Measurements from ENCODE around the gene CHAC2. TPM values are rescaled to one million over a fixed set of nuclear protein-coding genes. Genes with fewer than 3 reads are reported as not detected.
A peak's percentile ranks its signal among the peaks of the same experiment; 100 is the strongest.
"Not testable (repeated sequence)": the region's sequence is repeated elsewhere in the genome, so short reads cannot be mapped to it uniquely, and the experiment has no call there.

Gene CHAC2
- polyA plus RNA-seq, result 10 to 100 TPM in 1 of 4 donors, 1 to 10 TPM in 3; 3.2 to 14.7 (median 7.0) TPM
- long read RNA-seq, donor 1, result 0 reads
- long read RNA-seq, donor 2, partial matches to known transcripts, result 0 of 1 reads
- long read RNA-seq, donor 2, other reads (novel, unspliced or antisense), result 0 of 1 reads
- long read RNA-seq, donor 3, result 0 reads
- long read RNA-seq, donor 4, result 0 reads
- long read RNA-seq, donor 5, partial matches to known transcripts, result 0 of 1 reads
- long read RNA-seq, donor 5, other reads (novel, unspliced or antisense), result 0 of 1 reads
- long read RNA-seq, donor 6, result 0 reads
- long read RNA-seq, donor 7, result 0 reads
- long read RNA-seq, donor 8, result 0 reads
- long read RNA-seq, donor 9, result 0 reads
- long read RNA-seq, donor 10, partial matches to known transcripts, result 0 of 1 reads
- long read RNA-seq, donor 10, other reads (novel, unspliced or antisense), result 0 of 1 reads

GRCh38 chr2:53767405-53768241 is at the start of gene CHAC2:
Gene CHAC2, plus strand, starts transcription at chr2:53767804. Its CDS starts 83 bp downstream, at chr2:53767887.
- H3K36me3 ChIP-seq (ENCODE audit: control insufficient read depth in 3 of 3, insufficient read depth in 2 of 3, low read depth in 1 of 3, low read length in 3 of 3), result peaks cover 0 to 6% (median 0%) of the 10 kb centered on the region in 3 donors
- peak within 1 kb of the TSS; percentile 76 to 94 (median 80) for H3K4me3 ChIP-seq (ENCODE audit: low read depth in 1 of 3, low read length in 3 of 3)
- no peak for FAIRE-seq
- peak; percentile 89 to 91 for DNase-seq
- 0% methylated on average over 46 of the region's 46 CpGs for WGBS, 3 donors
- H3K27me3 ChIP-seq (ENCODE audit: control insufficient read depth in 3 of 3, insufficient read depth in 3 of 3, low read length in 3 of 3), result no peaks in the 10 kb centered on the region
- H3K4me1 ChIP-seq (ENCODE audit: control insufficient read depth in 3 of 3, insufficient read depth in 2 of 3, low read depth in 1 of 3, low read length in 2 of 3), result peaks cover 0 to 11% (median 0%) of the 10 kb centered on the region in 3 donors
- H3K27ac ChIP-seq (ENCODE audit: low read depth in 1 of 3, low read length in 2 of 3), result peak within 1 kb of the TSS; percentile 70 to 90 (median 73)
- H3K9me3 ChIP-seq (ENCODE audit: control insufficient read depth in 2 of 2, insufficient read depth in 1 of 2, low read depth in 1 of 2, low read length in 1 of 2), result no peaks in the 10 kb centered on the region

GRCh38 chr2:53720944-53721343 is 46.7 kb upstream of the CHAC2 start:
- not testable (repeated sequence) for H3K27ac ChIP-seq (ENCODE audit: low read depth in 1 of 3, low read length in 2 of 3); FAIRE-seq; H3K4me3 ChIP-seq (ENCODE audit: low read depth in 1 of 3, low read length in 3 of 3); H3K9me3 ChIP-seq (ENCODE audit: control insufficient read depth in 2 of 2, insufficient read depth in 1 of 2, low read depth in 1 of 2, low read length in 1 of 2); DNase-seq; H3K36me3 ChIP-seq (ENCODE audit: control insufficient read depth in 3 of 3, insufficient read depth in 2 of 3, low read depth in 1 of 3, low read length in 3 of 3); H3K4me1 ChIP-seq (ENCODE audit: control insufficient read depth in 3 of 3, insufficient read depth in 2 of 3, low read depth in 1 of 3, low read length in 2 of 3); H3K27me3 ChIP-seq (ENCODE audit: control insufficient read depth in 3 of 3, insufficient read depth in 3 of 3, low read length in 3 of 3)
- 98% methylated on average over 3 of the region's 3 CpGs for WGBS, 3 donors

GRCh38 chr2:53724536-53724935 is 43.1 kb upstream of the CHAC2 start:
- H3K4me1 ChIP-seq (ENCODE audit: control insufficient read depth in 3 of 3, insufficient read depth in 2 of 3, low read depth in 1 of 3, low read length in 2 of 3), result no peaks in the 10 kb centered on the region
- no peak for FAIRE-seq
- no peaks in the 10 kb centered on the region for H3K27me3 ChIP-seq (ENCODE audit: control insufficient read depth in 3 of 3, insufficient read depth in 3 of 3, low read length in 3 of 3)
- H3K4me3 ChIP-seq (ENCODE audit: low read depth in 1 of 3, low read length in 3 of 3), result no peak overlapping the region
- H3K36me3 ChIP-seq (ENCODE audit: control insufficient read depth in 3 of 3, insufficient read depth in 2 of 3, low read depth in 1 of 3, low read length in 3 of 3), result no peaks in the 10 kb centered on the region
- DNase-seq, result no peak
- 84 to 95% (median 88%) methylated on average over 2 of the region's 2 CpGs for WGBS, 3 donors
- H3K9me3 ChIP-seq (ENCODE audit: control insufficient read depth in 2 of 2, insufficient read depth in 1 of 2, low read depth in 1 of 2, low read length in 1 of 2), result no peaks in the 10 kb centered on the region
- H3K27ac ChIP-seq (ENCODE audit: low read depth in 1 of 3, low read length in 2 of 3), result no peak overlapping the region

- DNase-seq (no peak), FAIRE-seq (no peak)
- H3K36me3 ChIP-seq (ENCODE audit: control insufficient read depth in 3 of 3, insufficient read depth in 2 of 3, low read depth in 1 of 3, low read length in 3 of 3), result no peaks in the 10 kb centered on the region
- H3K27ac ChIP-seq (ENCODE audit: low read depth in 1 of 3, low read length in 2 of 3), result no peak overlapping the region
- H3K27me3 ChIP-seq (ENCODE audit: control insufficient read depth in 3 of 3, insufficient read depth in 3 of 3, low read length in 3 of 3), result no peaks in the 10 kb centered on the region
- no peaks in the 10 kb centered on the region for H3K9me3 ChIP-seq (ENCODE audit: control insufficient read depth in 2 of 2, insufficient read depth in 1 of 2, low read depth in 1 of 2, low read length in 1 of 2)
- H3K4me3 ChIP-seq (ENCODE audit: low read depth in 1 of 3, low read length in 3 of 3), result no peak overlapping the region
- H3K4me1 ChIP-seq (ENCODE audit: control insufficient read depth in 3 of 3, insufficient read depth in 2 of 3, low read depth in 1 of 3, low read length in 2 of 3), result no peaks in the 10 kb centered on the region
- WGBS, 3 donors, result 91 to 95% (median 93%) methylated on average over 4 of the region's 4 CpGs
These were observed 41.9 kb upstream of the CHAC2 start for GRCh38 chr2:53725662-53726061.

- WGBS, 3 donors, result 93 to 97% (median 97%) methylated on average over 3 of the region's 3 CpGs
- Histone ChIP-seq H3K27me3 (ENCODE audit: control insufficient read depth in 3 of 3, insufficient read depth in 3 of 3, low read length in 3 of 3) (no peaks in the 10 kb centered on the region), H3K27ac (ENCODE audit: low read depth in 1 of 3, low read length in 2 of 3) (no peak overlapping the region), H3K36me3 (ENCODE audit: control insufficient read depth in 3 of 3, insufficient read depth in 2 of 3, low read depth in 1 of 3, low read length in 3 of 3) (peaks cover 0 to 7% (median 0%) of the 10 kb centered on the region in 3 donors), H3K9me3 (ENCODE audit: control insufficient read depth in 2 of 2, insufficient read depth in 1 of 2, low read depth in 1 of 2, low read length in 1 of 2) (peaks cover 0 to 2% of the 10 kb centered on the region in 2 donors), H3K4me3 (ENCODE audit: low read depth in 1 of 3, low read length in 3 of 3) (no peak overlapping the region), H3K4me1 (ENCODE audit: control insufficient read depth in 3 of 3, insufficient read depth in 2 of 3, low read depth in 1 of 3, low read length in 2 of 3) (no peaks in the 10 kb centered on the region)
- DNase-seq, result no peak
- no peak for FAIRE-seq
These were observed 39.7 kb upstream of the CHAC2 start for GRCh38 chr2:53727921-53728320.

- peaks cover 0 to 2% of the 10 kb centered on the region in 2 donors for H3K9me3 ChIP-seq (ENCODE audit: control insufficient read depth in 2 of 2, insufficient read depth in 1 of 2, low read depth in 1 of 2, low read length in 1 of 2)
- no peaks in the 10 kb centered on the region for H3K27me3 ChIP-seq (ENCODE audit: control insufficient read depth in 3 of 3, insufficient read depth in 3 of 3, low read length in 3 of 3)
- no peak overlapping the region for H3K4me3 ChIP-seq (ENCODE audit: low read depth in 1 of 3, low read length in 3 of 3)
- H3K4me1 ChIP-seq (ENCODE audit: control insufficient read depth in 3 of 3, insufficient read depth in 2 of 3, low read depth in 1 of 3, low read length in 2 of 3), result no peaks in the 10 kb centered on the region
- no peak overlapping the region for H3K27ac ChIP-seq (ENCODE audit: low read depth in 1 of 3, low read length in 2 of 3)
- H3K36me3 ChIP-seq (ENCODE audit: control insufficient read depth in 3 of 3, insufficient read depth in 2 of 3, low read depth in 1 of 3, low read length in 3 of 3), result peaks cover 0 to 14% (median 0%) of the 10 kb centered on the region in 3 donors
- no peak for FAIRE-seq
- WGBS, 3 donors, result 73 to 97% (median 78%) methylated on average over 1 of the region's 1 CpG
- no peak for DNase-seq
These were observed 38.4 kb upstream of the CHAC2 start for GRCh38 chr2:53729143-53729762.

GRCh38 chr2:53737091-53737490 is 30.5 kb upstream of the CHAC2 start:
- DNase-seq (no peak), FAIRE-seq (no peak)
- 93 to 96% (median 95%) methylated on average over 5 of the region's 5 CpGs for WGBS, 3 donors

GRCh38 chr2:53739032-53739431 is 28.6 kb upstream of the CHAC2 start:
- H3K36me3 ChIP-seq (ENCODE audit: control insufficient read depth in 3 of 3, insufficient read depth in 2 of 3, low read depth in 1 of 3, low read length in 3 of 3), result peaks cover 0 to 2% (median 2%) of the 10 kb centered on the region in 3 donors
- H3K4me3 ChIP-seq (ENCODE audit: low read depth in 1 of 3, low read length in 3 of 3), result no peak overlapping the region
- no peak for DNase-seq
- H3K27me3 ChIP-seq (ENCODE audit: control insufficient read depth in 3 of 3, insufficient read depth in 3 of 3, low read length in 3 of 3), result no peaks in the 10 kb centered on the region
- FAIRE-seq, result no peak
- no peaks in the 10 kb centered on the region for H3K9me3 ChIP-seq (ENCODE audit: control insufficient read depth in 2 of 2, insufficient read depth in 1 of 2, low read depth in 1 of 2, low read length in 1 of 2)
- WGBS, 3 donors, result 74 to 95% (median 83%) methylated on average over 1 of the region's 1 CpG
- no peak overlapping the region for H3K27ac ChIP-seq (ENCODE audit: low read depth in 1 of 3, low read length in 2 of 3)
- no peaks in the 10 kb centered on the region for H3K4me1 ChIP-seq (ENCODE audit: control insufficient read depth in 3 of 3, insufficient read depth in 2 of 3, low read depth in 1 of 3, low read length in 2 of 3)

More at GRCh38 chr2:53737091-53737490, 30.5 kb upstream of the CHAC2 start:
- H3K27ac ChIP-seq (ENCODE audit: low read depth in 1 of 3, low read length in 2 of 3), result no peak overlapping the region
- no peak overlapping the region for H3K4me3 ChIP-seq (ENCODE audit: low read depth in 1 of 3, low read length in 3 of 3)
- H3K36me3 ChIP-seq (ENCODE audit: control insufficient read depth in 3 of 3, insufficient read depth in 2 of 3, low read depth in 1 of 3, low read length in 3 of 3), result peaks cover 0 to 7% (median 2%) of the 10 kb centered on the region in 3 donors
- no peaks in the 10 kb centered on the region for H3K4me1 ChIP-seq (ENCODE audit: control insufficient read depth in 3 of 3, insufficient read depth in 2 of 3, low read depth in 1 of 3, low read length in 2 of 3)
- H3K9me3 ChIP-seq (ENCODE audit: control insufficient read depth in 2 of 2, insufficient read depth in 1 of 2, low read depth in 1 of 2, low read length in 1 of 2), result no peaks in the 10 kb centered on the region
- no peaks in the 10 kb centered on the region for H3K27me3 ChIP-seq (ENCODE audit: control insufficient read depth in 3 of 3, insufficient read depth in 3 of 3, low read length in 3 of 3)
